Large intestine (tissue), 3 donors: Measurements from ENCODE around the gene CSF1R. TPM values are rescaled to one million over a fixed set of nuclear protein-coding genes. Genes with fewer than 3 reads are reported as not detected.

Experiments
- DNase-seq, 2 donors: peaks; one replicate each; pipeline versions ENCODE4 v3.0.0 to v3.0.0-alpha.2; 2013
- H3K27ac ChIP-seq: one replicate; pipeline ENCODE4 v1.5.1; 2013; ENCODE audit warnings: low read length
- H3K27me3 ChIP-seq: 2 replicates; pipeline ENCODE4 v1.6.1; 2013; ENCODE audit warnings: low read length; ENCODE audit not compliant: control insufficient read depth, insufficient read depth
- H3K36me3 ChIP-seq: 2 replicates; pipeline ENCODE4 v1.6.1; 2013; ENCODE audit warnings: low read length; ENCODE audit not compliant: control insufficient read depth, insufficient read depth
- H3K4me1 ChIP-seq: one replicate; pipeline ENCODE4 v1.6.1; 2013; ENCODE audit warnings: low read length; ENCODE audit not compliant: control insufficient read depth, insufficient read depth
- H3K4me3 ChIP-seq: one replicate; pipeline ENCODE4 v1.5.1; 2013; ENCODE audit warnings: low read length
- H3K9me3 ChIP-seq: one replicate; pipeline ENCODE4 v1.6.1; 2013; ENCODE audit warnings: mild to moderate bottlenecking, low read depth, low read length, moderate library complexity; ENCODE audit not compliant: control insufficient read depth
- WGBS: methylation state at CpG from one replicate; pipeline ENCODE4 v1.1.5; 2013; ENCODE audit warnings: low lambda C conversion rate; ENCODE audit not compliant: insufficient coverage; 5-methylcytosine and 5-hydroxymethylcytosine counted together
- polyA plus RNA-seq: library from polyadenylated mRNA; unstranded; fragments of 120-200 nt; gene quantifications from one replicate; pipeline ENCODE4 v1.2.1, GENCODE V29; 2013

The CSF1R gene
- polyA plus RNA-seq, 1 donor: 31.0 TPM

- Histone ChIP-seq H3K36me3 (no peaks in the 10 kb centered on the region), H3K27me3 (no peaks in the 10 kb centered on the region), H3K4me3 (no peak overlapping the region), H3K4me1 (no peaks in the 10 kb centered on the region), H3K9me3 (no peaks in the 10 kb centered on the region), H3K27ac (no peak overlapping the region)
- no peak for DNase-seq
- WGBS: 60% methylated on average over 1 of the region's 25 CpGs
Measured at GRCh38 chr5:150069672-150070627, 16.4 kb downstream of the CSF1R start.

GRCh38 chr5:150068961-150069645, 17.3 kb downstream of the CSF1R start:
- Histone ChIP-seq H3K9me3 (no peaks in the 10 kb centered on the region), H3K4me3 (no peak overlapping the region), H3K27ac (no peak overlapping the region), H3K4me1 (no peaks in the 10 kb centered on the region), H3K36me3 (no peaks in the 10 kb centered on the region), H3K27me3 (no peaks in the 10 kb centered on the region)
- WGBS: no CpG with 5 or more reads among the region's 12 CpGs
- DNase-seq: no peak

- Histone ChIP-seq H3K27ac (no peak overlapping the region), H3K9me3 (no peaks in the 10 kb centered on the region), H3K4me1 (no peaks in the 10 kb centered on the region), H3K36me3 (no peaks in the 10 kb centered on the region), H3K27me3 (no peaks in the 10 kb centered on the region), H3K4me3 (no peak overlapping the region)
- WGBS: no CpG with 5 or more reads among the region's 4 CpGs
- no peak for DNase-seq
Measured at GRCh38 chr5:150068472-150068871, 17.9 kb downstream of the CSF1R start.

GRCh38 chr5:150068071-150068470, 18.3 kb downstream of the CSF1R start:
- Histone ChIP-seq H3K9me3 (no peaks in the 10 kb centered on the region), H3K27me3 (no peaks in the 10 kb centered on the region), H3K4me1 (no peaks in the 10 kb centered on the region), H3K4me3 (no peak overlapping the region), H3K36me3 (no peaks in the 10 kb centered on the region), H3K27ac (no peak overlapping the region)
- WGBS: no CpG with 5 or more reads among the region's 6 CpGs
- DNase-seq: no peak

DNA sequence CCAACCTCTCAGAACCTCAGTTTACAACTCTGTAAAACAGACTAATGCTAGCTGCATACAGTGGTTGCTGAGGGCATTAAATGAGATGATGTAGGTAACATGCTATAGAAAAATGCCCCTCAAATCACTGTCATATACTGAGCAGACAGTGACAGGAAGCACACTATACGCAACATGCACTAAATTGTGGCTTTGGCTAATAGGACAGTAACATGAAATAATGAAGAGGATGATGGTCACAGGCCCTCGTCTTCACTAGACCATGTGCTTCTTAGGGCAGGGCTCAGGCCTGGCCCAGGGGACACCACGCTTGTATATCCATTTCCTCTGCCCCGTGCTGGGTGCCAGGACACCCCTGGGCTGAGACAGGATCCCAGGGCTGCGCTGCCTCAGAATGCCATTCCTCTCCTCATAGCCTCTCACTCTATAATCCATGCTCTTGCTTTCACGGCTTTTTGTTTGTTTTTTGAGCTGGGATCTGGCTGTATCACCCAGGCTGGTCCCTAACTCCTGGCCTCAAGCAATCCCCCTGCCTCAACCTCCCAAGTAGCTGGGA, 18.9 kb downstream of the CSF1R start:
- H3K4me3 ChIP-seq: no peak overlapping the region
- H3K9me3 ChIP-seq: no peaks in the 10 kb centered on the region
- no peaks in the 10 kb centered on the region for H3K36me3 ChIP-seq
- H3K27me3 ChIP-seq: no peaks in the 10 kb centered on the region
- DNase-seq: no peak
- WGBS: 100% methylated on average over 1 of the region's 6 CpGs
- no peak overlapping the region for H3K27ac ChIP-seq
- H3K4me1 ChIP-seq: no peaks in the 10 kb centered on the region

DNA sequence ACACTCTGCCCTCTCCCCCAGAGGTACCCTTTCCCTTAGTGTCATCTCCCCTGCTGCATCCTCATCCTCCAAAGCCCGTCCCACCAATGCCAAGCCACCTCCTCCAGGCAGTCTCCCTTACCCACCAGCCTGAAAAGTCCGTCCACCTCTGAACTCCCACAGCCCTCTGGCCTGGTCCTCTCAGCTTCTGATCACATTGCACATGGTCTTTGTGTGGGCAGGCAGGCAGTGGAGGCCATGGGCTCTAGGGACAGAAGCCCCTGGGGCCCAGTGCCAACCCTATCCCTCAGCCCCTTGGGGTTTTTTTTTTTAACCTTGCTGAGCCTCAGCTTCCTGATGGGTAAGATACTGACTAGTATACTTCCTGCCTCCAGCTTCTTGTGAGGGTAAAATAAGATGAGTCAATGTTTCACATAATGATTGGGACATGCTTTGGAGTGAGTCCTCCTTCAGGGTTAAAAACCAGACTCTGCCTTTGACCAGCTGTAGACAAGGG, 19.4 kb downstream of the CSF1R start:
- no peak for DNase-seq
- Histone ChIP-seq H3K27me3 (no peaks in the 10 kb centered on the region), H3K4me3 (no peak overlapping the region), H3K27ac (no peak overlapping the region), H3K36me3 (no peaks in the 10 kb centered on the region), H3K9me3 (no peaks in the 10 kb centered on the region), H3K4me1 (no peaks in the 10 kb centered on the region)
- WGBS: no CpG with 5 or more reads among the region's 2 CpGs

DNA sequence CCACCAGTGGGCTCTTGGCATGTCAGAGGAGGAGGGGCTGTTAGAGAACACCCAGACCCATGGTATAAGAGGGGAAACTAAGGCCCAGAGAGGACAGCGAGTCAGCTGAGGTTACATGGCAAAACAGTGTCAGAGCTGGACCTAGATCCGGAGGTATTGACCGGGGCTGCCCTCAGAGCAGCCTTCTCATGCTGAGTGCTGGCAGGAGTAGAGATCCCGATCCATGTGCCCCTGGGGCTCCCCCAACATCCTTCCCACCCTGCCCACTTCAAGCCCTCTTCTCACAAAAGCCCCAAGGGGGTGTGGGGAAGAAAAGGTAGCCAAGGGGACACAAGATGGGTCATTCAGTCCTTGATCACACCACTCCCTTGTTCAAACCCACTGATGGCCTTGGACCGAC, 19.9 kb downstream of the CSF1R start:
- H3K4me1 ChIP-seq: no peaks in the 10 kb centered on the region
- no peak overlapping the region for H3K4me3 ChIP-seq
- no peak for DNase-seq
- 80% methylated on average over 1 of the region's 5 CpGs for WGBS
- no peak overlapping the region for H3K27ac ChIP-seq
- H3K9me3 ChIP-seq: no peaks in the 10 kb centered on the region
- no peaks in the 10 kb centered on the region for H3K36me3 ChIP-seq
- H3K27me3 ChIP-seq: no peaks in the 10 kb centered on the region

DNA sequence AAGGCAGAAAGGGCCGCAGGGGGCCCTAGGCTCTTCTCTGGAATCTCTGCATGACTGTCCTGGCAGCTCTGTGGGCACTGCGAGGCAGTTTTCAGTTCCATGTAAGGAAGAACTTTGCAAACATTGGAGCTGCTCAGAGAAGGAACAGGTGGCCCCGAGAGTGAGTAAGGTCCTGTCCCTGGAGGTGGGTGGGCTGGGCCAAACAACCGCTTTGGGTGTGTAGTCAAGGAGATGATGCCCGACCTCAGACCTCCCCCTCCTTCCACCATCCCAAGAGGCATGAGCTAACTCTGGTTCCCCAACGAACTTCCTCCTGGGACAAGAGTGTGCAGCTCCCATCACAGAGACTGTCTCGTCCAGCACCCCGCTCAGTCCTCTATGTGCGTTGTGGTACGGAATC, 20.5 kb downstream of the CSF1R start:
- Histone ChIP-seq H3K9me3 (no peaks in the 10 kb centered on the region), H3K27ac (no peak overlapping the region), H3K4me3 (no peak overlapping the region), H3K36me3 (no peaks in the 10 kb centered on the region), H3K27me3 (no peaks in the 10 kb centered on the region), H3K4me1 (no peaks in the 10 kb centered on the region)
- DNase-seq: no peak
- no CpG with 5 or more reads among the region's 10 CpGs for WGBS

- no peaks in the 10 kb centered on the region for H3K36me3 ChIP-seq
- no CpG with 5 or more reads among the region's 6 CpGs for WGBS
- no peak overlapping the region for H3K27ac ChIP-seq
- no peak overlapping the region for H3K4me3 ChIP-seq
- DNase-seq: no peak
- no peaks in the 10 kb centered on the region for H3K27me3 ChIP-seq
- H3K9me3 ChIP-seq: no peaks in the 10 kb centered on the region
- H3K4me1 ChIP-seq: no peaks in the 10 kb centered on the region
Measured at GRCh38 chr5:150065346-150065745, 21.0 kb downstream of the CSF1R start.

GRCh38 chr5:150064681-150065220, 21.6 kb downstream of the CSF1R start:
- WGBS: no CpG with 5 or more reads among the region's 7 CpGs
- no peaks in the 10 kb centered on the region for H3K27me3 ChIP-seq
- H3K4me1 ChIP-seq: no peaks in the 10 kb centered on the region
- no peak overlapping the region for H3K4me3 ChIP-seq
- no peak for DNase-seq
- H3K27ac ChIP-seq: no peak overlapping the region
- H3K36me3 ChIP-seq: no peaks in the 10 kb centered on the region
- H3K9me3 ChIP-seq: no peaks in the 10 kb centered on the region
